ENCODE results near the gene RPS18. TPM values are rescaled to one million over a fixed set of nuclear protein-coding genes. Genes with fewer than 3 reads are reported as not detected.
"Not testable (repeated sequence)": the region's sequence is repeated elsewhere in the genome, so short reads cannot be mapped to it uniquely, and the experiment has no call there.

Gene RPS18
- total RNA-seq, 3 donors from 2014 or later (not counting 1 experiment from before 2014, with no cell fraction given), result 1,182 to 1,707 (median 1,500) TPM

- Histone ChIP-seq H3K4me1 (ENCODE audit: control insufficient read depth, insufficient read depth, low read length) (peaks cover 52% of the 10 kb centered on the region), H3K27me3 (ENCODE audit: control insufficient read depth, insufficient read depth, low read length) (no peaks in the 10 kb centered on the region), H3K9me3 (ENCODE audit: control insufficient read depth, insufficient read depth, low read length) (no peaks in the 10 kb centered on the region), H3K36me3 (ENCODE audit: control insufficient read depth, insufficient read depth, low read length) (peaks cover 42% of the 10 kb centered on the region), H3K27ac (ENCODE audit: low read length) (peak overlapping the region; percentile 89), H3K4me3 (ENCODE audit: low read length) (no peak overlapping the region)
- Mint-ChIP-seq H3K36me3 (peaks cover 7% of the 10 kb centered on the region), H3K27ac (peak overlapping the region; percentile 97 to 98), H3K4me1 (peaks cover 70 to 71% of the 10 kb centered on the region in 2 donors), H3K27me3 (ENCODE audit: low read depth in 2 of 2) (no peaks in the 10 kb centered on the region), H3K9me3 (no peaks in the 10 kb centered on the region), H3K4me3 (peak overlapping the region; percentile 96)
- ATAC-seq (no peak), DNase-seq (no peak)
- intact Hi-C loops (cut with micrococcal nuclease), result loop anchor here (2.0 kb wide), 1 partner anchor 65 kb away; the partner anchor contains the start of gene RING1
- no peak for TF ChIP-seq CTCF (IDR thresholded peaks at IDR 0.05)
- WGBS (ENCODE audit: insufficient coverage), result 67% methylated on average over 9 of the region's 11 CpGs
These were observed 1.5 kb downstream of the RPS18 start for GRCh38 chr6:33273129-33273923.

GRCh38 chr6:33273924-33274902, 2.3 kb downstream of the RPS18 start:
- H3K36me3 Mint-ChIP-seq, result peaks cover 7% of the 10 kb centered on the region
- peaks cover 71 to 79% of the 10 kb centered on the region in 2 donors for H3K4me1 Mint-ChIP-seq
- peaks cover 42% of the 10 kb centered on the region for H3K36me3 ChIP-seq (ENCODE audit: control insufficient read depth, insufficient read depth, low read length)
- 73% methylated on average over 11 of the region's 14 CpGs for WGBS (ENCODE audit: insufficient coverage)
- H3K9me3 Mint-ChIP-seq, result no peaks in the 10 kb centered on the region
- H3K27me3 Mint-ChIP-seq (ENCODE audit: low read depth in 2 of 2), result no peaks in the 10 kb centered on the region
- H3K27ac Mint-ChIP-seq, result peak overlapping the region; percentile 91 to 98
- H3K4me3 ChIP-seq (ENCODE audit: low read length), result no peak overlapping the region
- no peaks in the 10 kb centered on the region for H3K27me3 ChIP-seq (ENCODE audit: control insufficient read depth, insufficient read depth, low read length)
- no peak overlapping the region for H3K27ac ChIP-seq (ENCODE audit: low read length)
- intact Hi-C loops (cut with micrococcal nuclease), result loop anchor here (2.0 kb wide), 1 partner anchor 65 kb away; the partner anchor contains the start of gene RING1
- ATAC-seq (no peak), DNase-seq (no peak)
- peak overlapping the region; percentile 96 for H3K4me3 Mint-ChIP-seq
- no peaks in the 10 kb centered on the region for H3K9me3 ChIP-seq (ENCODE audit: control insufficient read depth, insufficient read depth, low read length)
- peaks cover 61% of the 10 kb centered on the region for H3K4me1 ChIP-seq (ENCODE audit: control insufficient read depth, insufficient read depth, low read length)
- TF ChIP-seq CTCF (IDR thresholded peaks at IDR 0.05), result no peak

- peaks cover 68% of the 10 kb centered on the region for H3K4me1 ChIP-seq (ENCODE audit: control insufficient read depth, insufficient read depth, low read length)
- H3K4me1 Mint-ChIP-seq, result peaks cover 59 to 76% of the 10 kb centered on the region in 2 donors
- peak overlapping the region; percentile 94 for H3K4me3 Mint-ChIP-seq
- H3K27me3 Mint-ChIP-seq (ENCODE audit: low read depth in 2 of 2); H3K27me3 ChIP-seq (ENCODE audit: control insufficient read depth, insufficient read depth, low read length); H3K36me3 Mint-ChIP-seq; ATAC-seq; H3K4me3 ChIP-seq (ENCODE audit: low read length); H3K9me3 ChIP-seq (ENCODE audit: control insufficient read depth, insufficient read depth, low read length); H3K9me3 Mint-ChIP-seq; DNase-seq: not testable (repeated sequence)
- intact Hi-C loops (cut with micrococcal nuclease), result loop anchor here (2.0 kb wide), 1 partner anchor 69 kb away; no protein-coding TSS in a partner anchor
- 75% methylated on average over 8 of the region's 16 CpGs for WGBS (ENCODE audit: insufficient coverage)
- peak overlapping the region; percentile 90 to 91 for H3K27ac Mint-ChIP-seq
- peak overlapping the region; percentile 90 for H3K27ac ChIP-seq (ENCODE audit: low read length)
- peaks cover 43% of the 10 kb centered on the region for H3K36me3 ChIP-seq (ENCODE audit: control insufficient read depth, insufficient read depth, low read length)
These were observed 4.1 kb downstream of the RPS18 start for GRCh38 chr6:33275795-33276580.

Measured in natural killer cell (primary cell).